IPS-NIHi7 (cell line): ENCODE results near the gene CRYGD.
"Not testable (repeated sequence)": the region's sequence is repeated elsewhere in the genome, so short reads cannot be mapped to it uniquely, and the experiment has no call there.

Experiments
- DNase-seq: peaks from one replicate; pipeline ENCODE4 v3.0.0; 2012; ENCODE audit warnings: mixed read lengths; ENCODE audit errors: extremely low spot score

The CRYGD gene

DNA sequence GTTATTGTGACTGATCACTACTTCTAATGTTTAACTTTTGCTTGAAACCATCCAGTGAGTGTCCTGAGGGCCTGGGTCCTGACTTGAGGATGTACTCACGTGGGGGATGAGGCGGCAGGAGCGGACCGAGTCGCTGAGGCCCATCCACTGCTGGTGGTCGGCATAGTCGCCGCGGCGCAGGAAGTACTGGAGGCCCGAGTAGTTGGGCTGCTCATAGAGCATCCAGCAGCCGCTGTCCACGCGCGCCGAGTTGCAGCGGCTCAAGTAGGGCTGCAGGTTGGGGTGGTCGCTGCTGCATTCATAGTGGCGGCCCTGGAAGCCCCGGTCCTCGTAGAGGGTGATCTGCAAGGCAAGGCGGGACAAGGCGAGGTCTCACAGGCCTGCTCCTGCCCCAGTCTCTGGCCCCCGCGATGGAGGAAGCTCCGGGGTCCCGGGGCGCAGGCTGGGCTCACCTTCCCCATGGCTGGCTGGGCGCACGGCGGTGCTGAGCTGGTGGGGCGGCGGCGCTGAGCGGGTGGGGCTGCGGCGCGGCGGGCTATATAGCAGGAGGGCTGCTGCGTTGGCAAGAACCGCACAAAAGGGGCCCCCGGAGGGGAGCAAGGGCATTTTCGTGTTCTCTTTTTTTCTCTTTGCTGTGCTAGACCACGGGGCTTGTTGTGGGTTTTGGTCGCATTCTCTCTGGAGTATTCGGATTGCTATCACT is at the start of gene CRYGD:
Gene CRYGD, minus strand, starts transcription at position 512 of the 703 bp plus-strand sequence. Its CDS starts 51 bp downstream, at position 461.
- DNase-seq: not testable (repeated sequence)

DNA sequence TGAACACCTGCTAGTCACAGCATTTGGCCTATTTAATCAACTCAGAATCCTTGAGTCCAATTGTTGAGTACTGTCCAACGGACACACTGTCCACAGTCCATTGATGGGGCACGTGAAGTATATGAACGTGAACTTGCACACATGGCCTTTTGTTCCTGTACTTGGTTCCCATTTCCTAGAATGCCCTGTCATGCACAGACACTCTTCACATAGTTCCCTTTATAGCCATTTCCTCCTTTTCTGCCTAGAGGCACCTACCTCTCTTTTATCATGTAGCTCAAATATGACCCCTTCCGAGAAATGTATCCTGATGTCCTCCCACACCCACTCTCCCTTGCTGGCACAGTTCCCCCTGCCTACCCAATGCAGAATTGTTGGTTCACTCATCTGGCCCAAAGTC is 47.8 kb upstream of the CRYGD start:
- DNase-seq: no peak

- DNase-seq: no peak
Measured at GRCh38 chr2:208164951-208165755, 40.8 kb upstream of the CRYGD start.

DNA sequence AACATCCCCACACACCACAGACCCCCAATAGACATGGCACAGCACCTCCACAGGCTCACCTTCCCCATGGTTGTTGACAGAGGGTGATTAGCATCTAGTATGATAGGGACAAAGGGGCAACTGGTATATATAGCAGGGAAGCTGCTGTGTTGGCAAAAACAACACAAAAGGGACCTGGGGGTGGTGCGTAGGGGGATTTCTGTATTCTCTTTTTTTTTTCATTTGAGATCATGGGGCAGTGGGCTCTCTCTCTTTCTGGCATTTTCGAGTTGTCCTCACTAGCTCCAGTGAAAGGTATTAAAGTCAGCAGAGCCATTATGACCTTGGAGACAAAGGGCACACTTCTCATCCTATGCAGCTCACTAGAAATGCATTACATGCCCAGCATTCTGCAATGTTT is 39.2 kb upstream of the CRYGD start, which contains the start of gene CRYGA:
Gene CRYGA, minus strand, starts transcription at position 101 of the 400 bp plus-strand sequence. Its CDS starts 33 bp downstream, at position 68.
- DNase-seq: no peak

DNA sequence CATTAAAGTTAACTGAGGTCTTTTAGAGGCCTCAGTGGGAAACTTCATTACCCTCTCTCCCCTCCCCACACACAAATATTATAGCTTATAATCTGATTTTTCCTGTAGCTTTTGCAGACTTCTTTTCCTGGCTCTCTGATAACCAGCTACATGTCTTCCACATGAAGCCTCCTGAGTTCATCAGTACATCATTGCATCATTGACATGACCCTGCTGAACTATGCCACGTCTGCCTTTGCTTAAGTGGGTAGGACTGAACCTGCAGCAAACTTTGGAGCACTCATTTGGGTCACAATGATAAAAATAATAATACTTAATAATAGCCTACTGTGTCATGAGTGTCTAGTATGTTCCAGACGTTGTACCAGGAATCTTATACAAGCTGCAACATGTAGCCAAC is 32.1 kb upstream of the CRYGD start:
- no peak for DNase-seq

- DNase-seq: no peak
Measured at GRCh38 chr2:208153156-208153555, 28.8 kb upstream of the CRYGD start.

- no peak for DNase-seq
Measured at GRCh38 chr2:208150956-208151355, 26.6 kb upstream of the CRYGD start.

GRCh38 chr2:208150094-208150493 is 25.8 kb upstream of the CRYGD start:
- DNase-seq: no peak

DNA sequence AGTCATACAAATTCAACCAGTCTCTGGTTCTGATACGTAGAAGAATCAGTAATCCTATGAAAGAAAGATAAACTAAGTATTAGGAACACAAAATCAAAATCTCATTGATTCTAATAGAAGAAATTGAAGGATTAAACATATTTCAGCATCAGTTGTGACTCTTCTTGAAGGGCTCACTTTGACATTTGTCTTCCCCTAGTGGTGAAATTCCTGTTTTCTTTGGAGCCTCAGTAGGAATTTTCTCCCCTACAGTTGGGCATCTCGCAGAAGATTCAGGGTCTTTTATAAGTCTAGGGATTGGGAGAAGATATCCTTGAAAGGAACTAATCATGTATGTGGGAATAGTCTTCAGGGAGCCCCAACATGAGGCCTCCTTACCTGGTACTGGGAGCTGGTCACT is 24.5 kb upstream of the CRYGD start:
- peak; percentile 45 for DNase-seq

GRCh38 chr2:208147759-208148158 is 23.4 kb upstream of the CRYGD start:
- DNase-seq: no peak

- DNase-seq: no peak
Measured at GRCh38 chr2:208147008-208147407, 22.7 kb upstream of the CRYGD start.

DNA sequence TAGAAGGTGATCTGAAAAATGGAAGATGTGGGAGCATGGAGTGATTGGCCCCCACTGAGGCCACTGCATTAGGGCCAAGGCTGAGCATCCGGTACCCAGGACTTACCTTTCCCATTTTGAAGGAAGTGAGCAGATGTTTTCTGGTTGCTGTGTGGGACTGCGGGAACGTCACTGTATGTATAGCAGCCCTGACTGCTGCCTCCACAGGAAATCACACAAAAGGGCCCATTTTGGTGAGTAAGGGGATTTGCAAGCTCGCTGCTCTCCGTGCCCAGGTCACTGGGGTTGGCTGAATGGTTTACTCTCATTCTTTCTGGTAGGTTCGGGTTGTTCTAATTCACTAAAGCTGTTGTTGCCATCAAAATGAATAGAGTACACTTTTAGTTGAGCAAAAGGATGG is 21.7 kb upstream of the CRYGD start, which contains the start of gene CRYGB:
Gene CRYGB, minus strand, starts transcription at position 153 of the 400 bp plus-strand sequence. Its CDS starts 38 bp downstream, at position 115.
- no peak for DNase-seq

- DNase-seq: no peak
Measured at GRCh38 chr2:208142925-208143799, 18.8 kb upstream of the CRYGD start.

DNA sequence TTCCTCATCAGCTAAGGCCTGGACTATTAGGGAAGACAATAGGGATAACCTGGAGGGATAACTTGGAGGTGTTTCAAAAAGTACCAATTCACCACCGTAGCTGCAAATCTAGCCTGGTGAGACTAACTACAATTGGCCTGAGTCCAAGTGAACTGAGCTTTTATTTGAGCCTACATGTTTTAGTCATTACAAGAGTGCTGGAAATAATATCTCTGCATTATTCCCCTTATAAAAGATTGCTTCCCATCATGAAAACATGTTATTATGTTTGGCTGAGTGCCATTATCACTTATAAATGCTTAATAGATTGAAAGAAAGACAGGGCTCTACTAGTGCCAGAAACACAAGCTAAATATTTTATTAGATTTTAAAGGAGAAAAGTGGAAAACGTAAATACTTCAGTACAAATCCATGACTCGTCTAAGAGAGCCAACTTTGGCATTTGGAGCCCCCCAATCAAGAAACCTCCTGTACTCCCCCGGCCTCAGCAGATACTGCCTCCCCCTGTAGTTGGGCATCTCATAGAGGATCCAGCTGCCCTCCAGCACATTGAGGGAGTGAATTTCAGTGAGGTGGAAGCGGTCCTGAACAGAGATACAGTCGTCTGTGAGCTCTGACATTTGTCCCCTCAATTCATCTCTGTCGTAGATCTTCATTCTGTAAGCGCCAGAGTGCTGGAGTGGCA is 18.1 kb upstream of the CRYGD start:
- DNase-seq: no peak

GRCh38 chr2:208139447-208139846 is 15.1 kb upstream of the CRYGD start:
- no peak for DNase-seq

- DNase-seq: not testable (repeated sequence)
Measured at GRCh38 chr2:208138334-208138733, 14.0 kb upstream of the CRYGD start.

DNA sequence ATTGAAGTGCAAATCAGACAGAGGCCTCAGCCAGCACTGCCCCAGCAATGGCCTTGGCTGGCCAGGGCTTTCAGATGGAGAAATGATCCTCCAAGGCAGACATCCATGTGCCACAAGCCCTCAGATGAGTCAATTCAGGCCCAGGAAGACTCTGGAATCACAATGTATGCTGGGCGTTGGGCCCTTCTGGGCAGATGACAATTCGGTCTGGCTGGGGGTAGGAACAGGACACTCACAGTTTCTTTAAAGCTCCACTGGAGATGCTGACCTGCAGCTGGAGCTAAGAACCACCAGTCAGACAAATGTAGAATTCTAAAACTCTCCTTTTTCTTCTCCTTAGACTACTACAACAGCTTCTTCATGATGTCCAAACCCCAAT is 12.4 kb upstream of the CRYGD start:
- DNase-seq: no peak

DNA sequence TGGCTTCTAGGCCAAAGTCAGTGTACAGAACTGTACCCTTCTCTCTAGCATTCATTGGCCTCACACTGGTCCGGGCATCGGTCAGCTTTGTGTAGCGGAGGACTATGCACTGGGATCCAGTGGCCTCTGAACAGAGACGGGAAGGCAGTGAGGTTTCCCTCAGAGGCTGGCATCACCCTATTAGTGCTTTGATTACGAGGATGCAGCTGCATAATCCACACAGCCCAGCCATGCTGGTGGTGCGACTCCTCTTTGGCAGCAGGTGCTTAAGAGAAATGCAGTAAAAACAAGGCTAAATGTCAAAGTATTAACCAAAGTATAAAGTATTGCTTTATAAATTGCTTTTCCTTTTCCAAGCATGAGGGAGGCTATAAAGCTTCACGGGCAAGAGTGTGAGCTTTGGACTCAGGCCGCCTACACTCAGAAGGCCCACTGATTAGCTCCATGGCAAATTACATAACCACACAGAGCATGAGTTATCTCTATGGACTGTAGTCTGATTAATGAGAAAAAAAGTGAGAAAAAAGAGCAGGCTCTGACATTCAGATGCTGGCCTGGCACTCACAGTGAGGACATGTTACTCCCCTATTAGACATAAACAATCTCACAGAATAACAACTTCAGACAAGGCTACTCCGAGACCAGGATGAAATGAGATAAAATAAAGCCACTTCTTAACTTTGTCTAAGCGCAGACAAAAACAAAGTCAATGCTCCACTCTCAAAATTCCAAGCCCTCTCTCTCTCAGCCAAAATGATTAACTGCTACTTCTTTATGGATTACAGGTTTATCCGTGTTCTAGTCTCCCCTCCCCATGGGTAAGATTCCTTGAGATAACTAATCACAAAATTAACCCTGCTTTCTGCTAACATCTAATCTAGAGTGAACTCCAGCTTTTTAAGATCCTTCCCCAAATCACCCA is 11.7 kb upstream of the CRYGD start:
- DNase-seq: no peak

DNA sequence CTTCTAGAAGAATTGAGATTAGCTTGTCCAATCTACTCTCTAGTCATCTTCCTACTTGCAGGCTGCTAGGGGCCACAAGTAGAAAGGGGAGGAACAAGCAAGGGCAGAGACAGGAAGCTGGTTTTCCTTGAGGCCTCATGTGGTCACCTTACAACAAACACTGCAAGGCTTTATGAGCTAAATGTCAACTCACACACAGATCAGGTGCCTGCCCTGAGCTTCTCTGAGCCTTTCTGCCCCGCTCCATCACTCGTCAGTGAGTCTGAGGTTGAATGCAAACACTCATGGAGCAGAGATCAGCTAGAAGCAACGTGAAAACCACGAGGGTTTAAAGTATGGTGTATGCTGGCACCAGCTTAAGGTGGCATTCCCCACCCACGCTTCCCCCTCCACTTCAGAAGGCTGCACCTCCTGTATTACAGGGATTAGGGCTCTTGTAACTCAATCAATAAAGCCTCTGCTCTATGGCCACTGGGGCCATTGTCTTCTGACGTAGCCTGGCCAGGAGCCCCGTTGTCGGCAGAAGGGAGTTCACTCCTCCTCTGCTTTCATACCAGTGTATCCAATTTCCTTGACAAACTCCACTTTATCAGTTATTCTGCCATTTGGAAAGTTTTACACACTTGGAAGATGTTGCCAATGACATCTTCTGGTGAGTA is 10.7 kb upstream of the CRYGD start:
- no peak for DNase-seq

GRCh38 chr2:208130712-208131110 is 6.4 kb upstream of the CRYGD start:
- no peak for DNase-seq
